ENCODE results near the gene ITGB1. TPM values are rescaled to one million over a fixed set of nuclear protein-coding genes. Genes with fewer than 3 reads are reported as not detected.

The ITGB1 gene
- total and polyA plus RNA-seq, 2 of the 8 experiments (the other 6 are each of a cell fraction or from before 2014, with no cell fraction given): 82.7 to 321 TPM

DNA sequence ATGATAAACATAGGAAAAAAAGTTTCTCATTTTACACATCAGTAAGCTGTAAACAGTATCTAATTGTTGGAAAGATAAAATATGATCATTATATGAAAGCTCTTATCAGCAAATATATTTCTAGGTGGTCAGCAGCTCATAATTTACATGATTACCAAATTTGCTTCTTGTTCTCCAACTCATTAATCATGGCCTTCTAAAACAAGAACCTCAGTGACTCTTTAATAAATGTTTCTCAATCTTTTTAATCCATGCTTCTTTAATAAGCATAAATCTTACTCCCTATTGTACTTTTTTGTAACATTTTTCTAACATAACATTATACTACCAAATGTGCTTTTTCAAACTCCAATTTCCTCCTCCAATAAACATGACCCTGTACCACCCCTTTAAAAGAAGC lies 5.9 kb downstream of the ITGB1 start:
- no peaks in the 10 kb centered on the region; the same call in 1 of the 2 replicates for H3K23me2 ChIP-seq (ENCODE audit: low read depth, low read length)
- DNase-seq (ENCODE audit: low read depth in 1 of 2, low spot score in 2 of 2) (no peak), FAIRE-seq (no peak)
- ChIA-PET POLR2A (ENCODE audit: partially characterized antibody) (interaction anchor here (0.6 to 2.6 kb wide), 4 partner anchors 8 to 57 kb away, joined by 3 to 14 read pairs (median 4); no protein-coding TSS in a partner anchor), CTCF (ENCODE audit: partially characterized antibody) (interaction anchor here (0.9 to 2.1 kb wide), 4 partner anchors 28 to 156 kb away, joined by 3 to 8 read pairs (median 4); no protein-coding TSS in a partner anchor)
- H2AK5ac ChIP-seq (ENCODE audit: low read depth, low read length): no peak overlapping the region
- no peak overlapping the region for H3K9ac ChIP-seq (replicated peaks in 1 of 4; ENCODE audit: extremely low read depth in 1 of 4, low read depth in 3 of 4, low read length in 3 of 4)
- H3K23ac ChIP-seq (ENCODE audit: insufficient read length): no peak overlapping the region
- TF ChIP-seq YY1 (IDR thresholded peaks at IDR 0.05; ENCODE audit: low read depth, low read length): no peak
- no peak for TF ChIP-seq RFX5 (IDR thresholded peaks at IDR 0.05; ENCODE audit: borderline replicate concordance, low read depth, low read length)
- TF ChIP-seq CBX8 (IDR thresholded peaks at IDR 0.05; ENCODE audit: borderline replicate concordance, low read depth, low read length): no peak
- no peaks in the 10 kb centered on the region for H3K79me1 ChIP-seq (ENCODE audit: low read depth, low read length)
- H2BK15ac ChIP-seq (ENCODE audit: low read length): no peak overlapping the region
- H2BK20ac ChIP-seq (ENCODE audit: low read length): no peak overlapping the region
- H3K9me3 ChIP-seq (ENCODE audit: insufficient read depth in 2 of 2, low read depth in 1 of 2, low read length in 1 of 2): no peaks in the 10 kb centered on the region
- H3K4ac ChIP-seq (replicated peaks; ENCODE audit: insufficient read length, low read depth, low read length): no peak overlapping the region
- H4K20me1 ChIP-seq (replicated peaks in 1 of 2; ENCODE audit: control insufficient read depth in 1 of 2, insufficient read depth in 2 of 2, low read length in 2 of 2): peaks cover 0 to 11% of the 10 kb centered on the region in 2 experiments
- H3K27me3 ChIP-seq (replicated peaks in 1 of 4; ENCODE audit: control insufficient read depth in 3 of 4, extremely low read depth in 1 of 4, insufficient read depth in 3 of 4, low read length in 3 of 4): no peaks in the 10 kb centered on the region
- H3K36me3 ChIP-seq (ENCODE audit: control insufficient read depth in 2 of 4, insufficient read depth in 4 of 4, low read length in 3 of 4): peaks cover 0 to 4% (median 0%) of the 10 kb centered on the region in 4 experiments; a peak in 1 of 8 replicates
- no peak overlapping the region for H4K91ac ChIP-seq (replicated peaks; ENCODE audit: insufficient read length, low read length)
- H3K4me2 ChIP-seq (ENCODE audit: insufficient read depth in 1 of 2, low read depth in 2 of 2, low read length in 2 of 2): peak overlapping the region; percentile 68 to 80; a peak in 1 of 4 replicates
- H3K4me3 ChIP-seq (ENCODE audit: extremely low read depth in 1 of 4, insufficient read depth in 2 of 4, low read depth in 3 of 4, low read length in 4 of 4): peak overlapping the region in 1 of 4 experiments; percentile 63; a peak in 1 of 8 replicates
- no peak overlapping the region for H2AFZ ChIP-seq (ENCODE audit: low read length)
- H2BK5ac ChIP-seq (ENCODE audit: low read depth, low read length): no peak overlapping the region
- H2BK12ac ChIP-seq (ENCODE audit: low read depth, low read length): no peak overlapping the region
- peaks cover 29 to 100% of the 10 kb centered on the region in 2 experiments for H3K79me2 ChIP-seq (ENCODE audit: control insufficient read depth in 1 of 2, insufficient read depth in 2 of 2, low read length in 2 of 2)
- H4K5ac ChIP-seq (ENCODE audit: insufficient read length, low read depth, low read length): no peak overlapping the region
- no peak overlapping the region for H4K8ac ChIP-seq (ENCODE audit: extremely low read depth, insufficient read depth, low read length)
- no peak overlapping the region for H3K27ac ChIP-seq (ENCODE audit: low read depth, low read length)
- no peak overlapping the region for H3K14ac ChIP-seq (ENCODE audit: insufficient read length)
- H3K56ac ChIP-seq (replicated peaks; ENCODE audit: insufficient read length, low read depth, low read length): no peak overlapping the region
- H3K18ac ChIP-seq (ENCODE audit: extremely low read depth, low read length): no peak overlapping the region
- no peak overlapping the region for H2BK120ac ChIP-seq (replicated peaks; ENCODE audit: low read depth, low read length)
- H3K4me1 ChIP-seq (replicated peaks in 1 of 4; ENCODE audit: control insufficient read depth in 3 of 4, insufficient read depth in 4 of 4, low read length in 3 of 4): peaks cover 0 to 33% (median 11%) of the 10 kb centered on the region in 4 experiments; a peak in 5 of 7 replicates

Measured in H1 (cell line).